Stimulated activated naive B cell treated with anti-CD40 and anti-IgM and Interleukin-4, amounts not matched to agents 10 μg/mL and 1 μg/mL and 100 μg/mL, for 72 hours (primary cell): Measurements from ENCODE around the gene SORT1.
A peak's percentile ranks its signal among the peaks of the same experiment; 100 is the strongest.
"Not testable (repeated sequence)": the region's sequence is repeated elsewhere in the genome, so short reads cannot be mapped to it uniquely, and the experiment has no call there.

Experiments used
- ATAC-seq, 2 donors: fragments of 150-1000 bp; cut with Tn5 transposase; replicated peaks; 2 replicates each; pipeline ENCODE4 v1.10.0; 2021; ENCODE audit warnings: moderate library complexity in 1 of 2
- DNase-seq: peaks from one replicate; pipeline ENCODE4 v3.0.0; 2021
- H3K27ac Mint-ChIP-seq: one replicate; pipeline ENCODE4 v1.8.0; 2022; ENCODE audit warnings: mild to moderate bottlenecking, mixed read lengths
- H3K27me3 Mint-ChIP-seq, 2 donors: one replicate each; pipeline ENCODE4 v1.8.0; 2022; ENCODE audit warnings: mixed read lengths in 2 of 2
- H3K36me3 Mint-ChIP-seq, 2 donors: one replicate each; pipeline ENCODE4 v1.8.0; 2022; ENCODE audit warnings: mixed read lengths in 2 of 2, mild to moderate bottlenecking in 1 of 2
- H3K4me1 Mint-ChIP-seq, 2 donors: one replicate each; pipeline ENCODE4 v1.8.0; 2022; ENCODE audit warnings: mixed read lengths in 2 of 2, mild to moderate bottlenecking in 1 of 2
- H3K4me3 Mint-ChIP-seq, 2 donors: one replicate each; pipeline ENCODE4 v1.8.0; 2022; ENCODE audit warnings: mild to moderate bottlenecking in 2 of 2, mixed read lengths in 2 of 2, moderate library complexity in 1 of 2
- H3K9me3 Mint-ChIP-seq, 2 donors: one replicate each; pipeline ENCODE4 v1.8.0; 2022; ENCODE audit warnings: mixed read lengths in 2 of 2, mild to moderate bottlenecking in 1 of 2

SORT1 gene

GRCh38 chr1:109296782-109297181 lies 100.9 kb downstream of the SORT1 start:
- Mint-ChIP-seq H3K4me3 (no peak overlapping the region), H3K9me3 (no peaks in the 10 kb centered on the region), H3K27me3 (peaks cover 20 to 21% of the 10 kb centered on the region in 2 donors), H3K4me1 (peaks cover 23 to 36% of the 10 kb centered on the region in 2 donors), H3K27ac (peak overlapping the region; percentile 37), H3K36me3 (peaks cover 0 to 2% of the 10 kb centered on the region in 2 donors)
- DNase-seq (no peak), ATAC-seq (no peak)

- peaks cover 0 to 2% of the 10 kb centered on the region in 2 donors for H3K36me3 Mint-ChIP-seq
- H3K27ac Mint-ChIP-seq, result no peak overlapping the region
- ATAC-seq (no peak), DNase-seq (no peak)
- H3K9me3 Mint-ChIP-seq, result no peaks in the 10 kb centered on the region
- no peak overlapping the region for H3K4me3 Mint-ChIP-seq
- peaks cover 26 to 39% of the 10 kb centered on the region in 2 donors for H3K4me1 Mint-ChIP-seq
- H3K27me3 Mint-ChIP-seq, result peaks cover 20 to 21% of the 10 kb centered on the region in 2 donors
Observed at GRCh38 chr1:109295712-109296415, 101.9 kb downstream of the SORT1 start.

- ATAC-seq, result peak; percentile 63 to 75
- Mint-ChIP-seq H3K27me3 (peaks cover 10 to 16% of the 10 kb centered on the region in 2 donors), H3K27ac (no peak overlapping the region), H3K36me3 (peaks cover 0 to 2% of the 10 kb centered on the region in 2 donors), H3K9me3 (no peaks in the 10 kb centered on the region), H3K4me3 (no peak overlapping the region), H3K4me1 (peaks cover 22 to 34% of the 10 kb centered on the region in 2 donors)
- DNase-seq, result no peak
Observed at GRCh38 chr1:109294481-109294880, 103.2 kb downstream of the SORT1 start.

GRCh38 chr1:109293026-109293425 lies 104.7 kb downstream of the SORT1 start:
- no peak overlapping the region for H3K27ac Mint-ChIP-seq
- no peaks in the 10 kb centered on the region for H3K9me3 Mint-ChIP-seq
- no peak overlapping the region for H3K4me3 Mint-ChIP-seq
- H3K4me1 Mint-ChIP-seq, result peaks cover 20 to 29% of the 10 kb centered on the region in 2 donors
- no peaks in the 10 kb centered on the region for H3K36me3 Mint-ChIP-seq
- DNase-seq (no peak), ATAC-seq (no peak)
- H3K27me3 Mint-ChIP-seq, result peaks cover 0 to 2% of the 10 kb centered on the region in 2 donors

GRCh38 chr1:109292364-109292763 lies 105.4 kb downstream of the SORT1 start:
- no peak for DNase-seq
- Mint-ChIP-seq H3K9me3 (no peaks in the 10 kb centered on the region), H3K27me3 (no peaks in the 10 kb centered on the region), H3K4me3 (no peak overlapping the region), H3K27ac (no peak overlapping the region), H3K4me1 (peaks cover 20 to 29% of the 10 kb centered on the region in 2 donors), H3K36me3 (no peaks in the 10 kb centered on the region)
- ATAC-seq, result no peak

GRCh38 chr1:109290998-109291397 lies 106.7 kb downstream of the SORT1 start:
- peaks cover 18 to 29% of the 10 kb centered on the region in 2 donors for H3K4me1 Mint-ChIP-seq
- H3K9me3 Mint-ChIP-seq, result no peaks in the 10 kb centered on the region
- no peak for DNase-seq
- H3K36me3 Mint-ChIP-seq, result no peaks in the 10 kb centered on the region
- H3K27me3 Mint-ChIP-seq, result no peaks in the 10 kb centered on the region
- no peak overlapping the region for H3K27ac Mint-ChIP-seq
- ATAC-seq, result peak; percentile 68 to 69
- no peak overlapping the region for H3K4me3 Mint-ChIP-seq

GRCh38 chr1:109290137-109290536 lies 107.6 kb downstream of the SORT1 start:
- ATAC-seq (no peak), DNase-seq (no peak)
- H3K4me3 Mint-ChIP-seq, result no peak overlapping the region
- H3K27me3 Mint-ChIP-seq, result no peaks in the 10 kb centered on the region
- H3K9me3 Mint-ChIP-seq, result no peaks in the 10 kb centered on the region
- no peak overlapping the region for H3K27ac Mint-ChIP-seq
- peaks cover 13 to 21% of the 10 kb centered on the region in 2 donors for H3K4me1 Mint-ChIP-seq
- no peaks in the 10 kb centered on the region for H3K36me3 Mint-ChIP-seq

GRCh38 chr1:109286762-109287161 lies 111.0 kb downstream of the SORT1 start:
- H3K4me3 Mint-ChIP-seq, H3K36me3 Mint-ChIP-seq, H3K9me3 Mint-ChIP-seq, ATAC-seq, H3K27me3 Mint-ChIP-seq, DNase-seq, H3K27ac Mint-ChIP-seq: not testable (repeated sequence)
- H3K4me1 Mint-ChIP-seq, result peaks cover 6 to 26% of the 10 kb centered on the region in 2 donors

- H3K36me3 Mint-ChIP-seq, result no peaks in the 10 kb centered on the region
- no peak for ATAC-seq
- peak overlapping the region; percentile 84 to 98 for H3K4me3 Mint-ChIP-seq
- no peak for DNase-seq
- no peaks in the 10 kb centered on the region for H3K9me3 Mint-ChIP-seq
- H3K27ac Mint-ChIP-seq, result no peak overlapping the region
- H3K27me3 Mint-ChIP-seq, result peaks cover 4 to 5% of the 10 kb centered on the region in 2 donors
- H3K4me1 Mint-ChIP-seq, result peaks cover 3 to 25% of the 10 kb centered on the region in 2 donors
Observed at GRCh38 chr1:109283748-109284600, 113.7 kb downstream of the SORT1 start.

- peak; percentile 95 to 97 for ATAC-seq
- Mint-ChIP-seq H3K27me3 (peaks cover 4 to 5% of the 10 kb centered on the region in 2 donors), H3K4me1 (peaks cover 3 to 25% of the 10 kb centered on the region in 2 donors), H3K9me3 (no peaks in the 10 kb centered on the region), H3K36me3 (no peaks in the 10 kb centered on the region), H3K27ac (peak within 1 kb of the TSS; percentile 93), H3K4me3 (peak within 1 kb of the TSS; percentile 84 to 98)
- DNase-seq, result peak; percentile 81
Observed at GRCh38 chr1:109282952-109283747, 114.6 kb downstream of the SORT1 start, which contains the start of gene PSRC1. Gene PSRC1 (minus strand): TSS chr1:109283145.

- no peak for ATAC-seq
- no peak overlapping the region for H3K27ac Mint-ChIP-seq
- no peak for DNase-seq
Observed at GRCh38 chr1:109282497-109282951, 115.2 kb downstream of the SORT1 start.

GRCh38 chr1:109281680-109282496 lies 115.8 kb downstream of the SORT1 start:
- H3K9me3 Mint-ChIP-seq, result no peaks in the 10 kb centered on the region
- H3K36me3 Mint-ChIP-seq, result no peaks in the 10 kb centered on the region
- no peak overlapping the region for H3K27ac Mint-ChIP-seq
- peaks cover 4 to 5% of the 10 kb centered on the region in 2 donors for H3K27me3 Mint-ChIP-seq
- DNase-seq, result no peak
- peak overlapping the region; percentile 84 to 98 for H3K4me3 Mint-ChIP-seq
- no peak for ATAC-seq
- H3K4me1 Mint-ChIP-seq, result peaks cover 4 to 30% of the 10 kb centered on the region in 2 donors

More at GRCh38 chr1:109282497-109282951, 115.2 kb downstream of the SORT1 start:
- Mint-ChIP-seq H3K36me3 (no peaks in the 10 kb centered on the region), H3K4me1 (peaks cover 3 to 25% of the 10 kb centered on the region in 2 donors), H3K4me3 (peak overlapping the region; percentile 84 to 98), H3K9me3 (no peaks in the 10 kb centered on the region), H3K27me3 (peaks cover 4 to 5% of the 10 kb centered on the region in 2 donors)

- ATAC-seq, result no peak
Observed at GRCh38 chr1:109280862-109281261, 116.9 kb downstream of the SORT1 start.

More at GRCh38 chr1:109280862-109281261, 116.9 kb downstream of the SORT1 start:
- Mint-ChIP-seq H3K36me3 (no peaks in the 10 kb centered on the region), H3K27me3 (peaks cover 5% of the 10 kb centered on the region in 2 donors), H3K9me3 (no peaks in the 10 kb centered on the region), H3K4me3 (no peak overlapping the region), H3K27ac (no peak overlapping the region), H3K4me1 (peaks cover 4 to 30% of the 10 kb centered on the region in 2 donors)
- no peak for DNase-seq
